Left ventricle myocardium superior (tissue), 1 donor: ENCODE results near the gene ATXN1. TPM values are rescaled to one million over a fixed set of nuclear protein-coding genes. Genes with fewer than 3 reads are reported as not detected.

Experiments used
- ATAC-seq: fragments of 200-7000 bp; cut with Tn5 transposase; one replicate; pipeline ENCODE4 v1.9.1; 2020; ENCODE audit warnings: mild to moderate bottlenecking, moderate library complexity
- DNase-seq: peaks from one replicate; pipeline ENCODE4 v3.0.0-alpha.2; 2020
- intact Hi-C: fragments of 100-400 bp; cut with micrococcal nuclease; formaldehyde crosslinking; loops from one replicate; pipeline ENCODE4 v1.11.0; 2022
- total RNA-seq: library from RNA; stranded (reverse); fragmentation: NEBNext Ultra II Directional; extraction: Animal tissue kit (Norgen Biotek cat#: 25700); gene quantifications from one replicate; pipeline ENCODE4 v1.2.1, GENCODE V29; 2021
- donor health status: DM: no; HTN: yes; CAD: no; lungs with severe emphysema.

ATXN1 gene
- total RNA-seq, 1 donor from 2014 or later = 45.2 TPM

- DNase-seq = no peak
- intact Hi-C loops = no loop called here
- ATAC-seq = no peak
These were observed 330.2 kb downstream of the ATXN1 start for GRCh38 chr6:16431106-16431505.

GRCh38 chr6:16430391-16431089, 330.7 kb downstream of the ATXN1 start:
- ATAC-seq = no peak
- DNase-seq = no peak

GRCh38 chr6:16429669-16430068, 331.6 kb downstream of the ATXN1 start:
- intact Hi-C loops = no loop called here
- no peak for DNase-seq
- ATAC-seq = no peak

More at GRCh38 chr6:16430391-16431089, 330.7 kb downstream of the ATXN1 start:
- intact Hi-C loops = no loop called here

DNA sequence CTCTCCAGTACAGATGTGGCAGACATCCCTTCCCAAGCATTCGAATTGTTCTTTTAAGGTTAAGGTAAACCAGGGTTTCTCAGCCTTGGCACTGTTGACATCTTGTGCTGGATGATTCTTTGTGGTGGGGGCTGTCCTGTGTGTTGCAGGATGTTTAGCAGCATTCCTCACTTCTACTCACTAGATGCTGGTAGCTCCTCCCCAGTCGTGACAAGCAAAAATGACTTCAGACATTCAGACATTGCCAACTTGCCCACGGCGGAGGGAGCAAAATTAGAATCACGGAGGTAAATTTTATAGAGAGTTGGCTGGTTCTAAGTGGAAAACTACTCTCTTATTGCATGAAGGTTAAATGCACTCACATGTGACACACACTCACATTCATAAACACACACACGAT, 334.1 kb downstream of the ATXN1 start:
- no peak for DNase-seq
- intact Hi-C loops = no loop called here
- no peak for ATAC-seq

DNA sequence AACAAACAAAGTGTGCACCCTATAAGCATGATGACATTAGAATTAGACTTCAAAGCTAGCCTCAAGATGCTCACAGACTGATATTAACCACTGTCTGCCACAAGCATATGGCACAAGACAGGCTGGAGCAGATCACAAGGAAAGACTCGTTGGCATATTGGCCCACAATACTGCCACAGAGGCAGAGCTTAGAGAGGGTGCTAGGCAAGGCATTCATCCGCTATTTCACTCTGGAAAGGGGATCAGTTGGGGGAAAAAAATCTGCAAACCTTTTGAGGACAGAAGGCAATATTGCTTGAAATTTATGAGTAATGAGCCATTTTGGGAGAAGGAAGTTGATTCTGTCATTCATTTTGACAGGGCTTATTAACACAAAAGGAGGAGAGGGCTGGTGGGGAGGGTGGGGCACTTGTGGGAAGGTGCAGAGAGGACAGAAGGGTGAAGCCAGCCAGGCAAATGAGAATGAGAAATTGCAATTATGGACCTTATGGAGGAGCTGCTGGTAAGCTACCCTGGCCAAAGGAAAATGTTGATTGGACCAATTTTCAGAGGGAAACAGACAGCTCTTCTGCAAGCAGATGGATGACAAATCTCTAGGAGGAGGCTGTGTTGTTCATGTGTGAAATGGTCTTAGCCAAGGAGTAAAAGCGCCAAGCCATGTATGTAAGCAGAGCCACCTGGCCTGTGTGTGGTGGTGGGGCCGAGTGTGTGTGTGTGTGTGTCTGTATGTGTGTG, 335.2 kb downstream of the ATXN1 start:
- DNase-seq (no peak), ATAC-seq (no peak)
- intact Hi-C loops = no loop called here

- DNase-seq = no peak
- peak; percentile 39 for ATAC-seq
- intact Hi-C loops = no loop called here
These were observed 339.7 kb downstream of the ATXN1 start for GRCh38 chr6:16421462-16421960.

DNA sequence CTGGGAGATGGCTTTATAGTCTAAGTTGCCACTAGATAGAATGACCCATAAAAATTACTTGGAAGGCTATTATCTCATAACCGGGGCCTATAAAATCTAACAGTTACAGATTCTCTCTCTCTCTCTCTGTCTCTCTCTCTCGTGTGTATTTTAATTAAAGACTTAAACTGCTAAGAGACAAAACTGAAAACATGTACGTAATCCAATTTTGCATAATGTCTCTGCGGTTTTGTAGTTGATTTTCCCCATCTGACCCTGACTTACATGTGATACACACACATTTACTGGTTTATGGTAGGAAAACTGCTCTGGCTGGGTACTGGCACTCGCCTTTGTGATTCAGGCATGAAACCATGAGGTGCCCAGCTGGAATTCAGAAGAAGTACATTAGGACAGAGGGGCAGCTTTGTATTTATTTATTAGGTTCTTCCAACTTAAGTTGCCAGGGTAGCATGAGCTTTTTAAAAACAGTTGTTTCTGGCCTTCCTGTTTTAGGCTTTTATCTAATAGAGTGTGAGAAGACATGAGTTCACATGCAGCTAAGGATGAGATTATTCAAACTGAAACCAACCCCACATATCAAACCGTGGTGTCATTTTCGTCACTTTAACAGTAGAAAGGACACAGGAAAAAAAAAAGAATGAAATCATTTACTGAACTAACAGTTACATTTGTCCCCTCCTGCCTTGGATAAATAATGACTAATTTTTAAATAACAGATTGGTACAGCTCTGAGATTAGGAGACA, 340.4 kb downstream of the ATXN1 start:
- intact Hi-C loops = no loop called here
- ATAC-seq (peak; percentile 45), DNase-seq (no peak)

- DNase-seq (no peak), ATAC-seq (no peak)
- intact Hi-C loops = no loop called here
These were observed 340.9 kb downstream of the ATXN1 start for GRCh38 chr6:16420337-16420714.

GRCh38 chr6:16419636-16420336, 341.5 kb downstream of the ATXN1 start:
- intact Hi-C loops = no loop called here
- DNase-seq (no peak), ATAC-seq (no peak)

- ATAC-seq = no peak
- DNase-seq = no peak
- intact Hi-C loops = no loop called here
These were observed 343.1 kb downstream of the ATXN1 start for GRCh38 chr6:16418151-16418550.

GRCh38 chr6:16415677-16416076, 345.6 kb downstream of the ATXN1 start:
- ATAC-seq (no peak), DNase-seq (no peak)
- intact Hi-C loops = no loop called here

GRCh38 chr6:16414205-16414604, 347.1 kb downstream of the ATXN1 start:
- no peak for DNase-seq
- intact Hi-C loops = no loop called here
- peak; percentile 65 for ATAC-seq

GRCh38 chr6:16413399-16413798, 347.9 kb downstream of the ATXN1 start:
- DNase-seq (no peak), ATAC-seq (no peak)
- intact Hi-C loops = no loop called here

DNA sequence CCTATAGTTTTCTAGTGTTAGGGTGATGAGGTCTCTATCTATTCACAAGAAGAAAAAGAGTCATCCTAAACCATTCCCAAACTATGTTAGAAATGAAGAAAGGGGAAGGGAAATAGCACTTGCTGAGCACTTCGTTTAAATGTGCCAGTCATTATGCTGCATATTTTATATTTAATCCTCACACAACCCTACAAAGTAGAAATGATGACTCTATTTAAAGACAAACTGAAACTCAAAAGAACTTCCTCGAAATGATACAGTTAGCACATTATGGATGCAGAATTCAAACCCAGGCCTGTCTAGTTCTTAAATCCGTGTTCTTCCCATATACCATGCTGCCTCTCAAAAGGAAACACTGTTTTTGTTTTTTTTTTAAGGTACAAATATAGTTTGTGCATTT, 348.3 kb downstream of the ATXN1 start:
- intact Hi-C loops = no loop called here
- DNase-seq (no peak), ATAC-seq (no peak)

GRCh38 chr6:16412171-16412570, 349.1 kb downstream of the ATXN1 start:
- DNase-seq (no peak), ATAC-seq (no peak)
- intact Hi-C loops = no loop called here

GRCh38 chr6:16409531-16410441, 351.5 kb downstream of the ATXN1 start:
- intact Hi-C loops = no loop called here
- ATAC-seq (peak; percentile 72), DNase-seq (peak; percentile 66)

GRCh38 chr6:16408766-16409165, 352.5 kb downstream of the ATXN1 start:
- intact Hi-C loops = no loop called here
- DNase-seq (no peak), ATAC-seq (no peak)

- intact Hi-C loops = loop anchor here (2.0 kb wide), 1 partner anchor 74 kb away; no protein-coding TSS in a partner anchor
- no peak for ATAC-seq
- no peak for DNase-seq
These were observed 354.3 kb downstream of the ATXN1 start for GRCh38 chr6:16406966-16407365.
